Left lobe of liver (tissue), 2 donors: ENCODE measurements around the gene SLC49A3. TPM values are rescaled to one million over a fixed set of nuclear protein-coding genes. Genes with fewer than 3 reads are reported as not detected.

Experiments used
- ATAC-seq: fragments of 200-7000 bp; cut with Tn5 transposase; one replicate; pipeline ENCODE4 v1.9.1; 2020; ENCODE audit warnings: mild to moderate bottlenecking, moderate library complexity
- DNase-seq: peaks from one replicate; pipeline ENCODE4 v3.0.0-alpha.2; 2020; ENCODE audit warnings: low spot score
- total RNA-seq: library from RNA; stranded (reverse); gene quantifications from one replicate; pipeline ENCODE4 v1.2.1, GENCODE V29; 2021
- donor health status: DM: no; HTN: no; CAD: no; lungs with moderate emphysema.
- donor health status: DM: no; HTN: yes; CAD: no.

SLC49A3 gene
- total RNA-seq, 1 donor from 2014 or later: 7.6 TPM

- no peak for DNase-seq
These were observed 6.3 kb downstream of the SLC49A3 start for GRCh38 chr4:682490-683172.

GRCh38 chr4:681736-682451 is 7.1 kb downstream of the SLC49A3 start:
- ATAC-seq (no peak), DNase-seq (no peak)

More at GRCh38 chr4:682490-683172, 6.3 kb downstream of the SLC49A3 start:
- no peak for ATAC-seq

- no peak for DNase-seq
- peak; percentile 8 for ATAC-seq
These were observed 7.9 kb downstream of the SLC49A3 start for GRCh38 chr4:680928-681645.

- DNase-seq (no peak), ATAC-seq (no peak)
These were observed 8.4 kb downstream of the SLC49A3 start for GRCh38 chr4:680551-680927.

GRCh38 chr4:680091-680490 is 8.9 kb downstream of the SLC49A3 start:
- no peak for DNase-seq
- ATAC-seq: no peak

- no peak for DNase-seq
These were observed 9.3 kb downstream of the SLC49A3 start for GRCh38 chr4:679629-680028.

GRCh38 chr4:679104-679481 is 9.9 kb downstream of the SLC49A3 start:
- DNase-seq (no peak), ATAC-seq (no peak)

More at GRCh38 chr4:679629-680028, 9.3 kb downstream of the SLC49A3 start:
- ATAC-seq: no peak

GRCh38 chr4:678331-679103 is 10.4 kb downstream of the SLC49A3 start:
- no peak for ATAC-seq
- DNase-seq: no peak

- DNase-seq: no peak
These were observed 11.3 kb downstream of the SLC49A3 start for GRCh38 chr4:677431-678293.

GRCh38 chr4:676871-677235 is 12.1 kb downstream of the SLC49A3 start:
- ATAC-seq (no peak), DNase-seq (no peak)

More at GRCh38 chr4:677431-678293, 11.3 kb downstream of the SLC49A3 start:
- no peak for ATAC-seq

GRCh38 chr4:675980-676870 is 12.7 kb downstream of the SLC49A3 start:
- no peak for DNase-seq
- ATAC-seq: no peak

- ATAC-seq (peak; percentile 1), DNase-seq (no peak)
These were observed 13.7 kb downstream of the SLC49A3 start for GRCh38 chr4:675036-675882.

- ATAC-seq (peak; percentile 92), DNase-seq (peak; percentile 99)
These were observed 14.5 kb downstream of the SLC49A3 start, which contains the start of the genes ATP5ME and MYL5 for GRCh38 chr4:674172-675035. Gene ATP5ME (minus strand): TSS chr4:674276. CDS start chr4:674247, 29 bp downstream. Gene MYL5 (plus strand): TSS chr4:674542. CDS start chr4:678027, 3,485 bp downstream.

GRCh38 chr4:673349-674091 is 15.4 kb downstream of the SLC49A3 start:
- ATAC-seq: peak; percentile 44
- DNase-seq: peak; percentile 65

GRCh38 chr4:671769-672168 is 17.2 kb downstream of the SLC49A3 start:
- DNase-seq: no peak
- ATAC-seq: no peak
